CD4-positive, CD25-positive, alpha-beta regulatory T cell (primary cell): ENCODE measurements around the gene TSPAN33. TPM values are rescaled to one million over a fixed set of nuclear protein-coding genes. Genes with fewer than 3 reads are reported as not detected.

Experiments used
- ATAC-seq, 2 donors: fragments of 150-1000 bp; cut with Tn5 transposase; one replicate each; pipeline ENCODE4 v1.10.0; 2021; ENCODE audit warnings: low read depth in 2 of 2, moderate number of reproducible peaks in 2 of 2, moderate library complexity in 1 of 2
- DNase-seq, 3 donors: peaks; one replicate each; pipeline versions ENCODE4 v3.0.0 to v3.0.0-alpha.2; 2012 to 2022; ENCODE audit warnings: mixed read lengths in 1 of 3
- H3K27ac ChIP-seq: one replicate; pipeline ENCODE4 v1.7.0; 2013; ENCODE audit warnings: mild to moderate bottlenecking, low read length; ENCODE audit not compliant: insufficient read depth, poor library complexity, severe bottlenecking
- H3K27me3 ChIP-seq: one replicate; pipeline ENCODE4 v1.7.0; 2013; ENCODE audit warnings: low read length; ENCODE audit not compliant: control insufficient read depth, insufficient read depth
- H3K36me3 ChIP-seq: one replicate; pipeline ENCODE4 v1.7.0; 2013; ENCODE audit warnings: mild to moderate bottlenecking, low read length, moderate library complexity; ENCODE audit not compliant: control insufficient read depth, insufficient read depth
- H3K4me1 ChIP-seq: 2 replicates; pipeline ENCODE4 v1.7.0; 2013; ENCODE audit warnings: mild to moderate bottlenecking, low read length; ENCODE audit not compliant: insufficient read depth, control insufficient read depth, poor library complexity, severe bottlenecking
- H3K4me3 ChIP-seq: one replicate; pipeline ENCODE4 v1.7.0; 2013; ENCODE audit warnings: low read depth, mild to moderate bottlenecking, low read length, moderate library complexity
- H3K9me3 ChIP-seq, 2 experiments: 1 replicate in 1 of 2; 2 replicates in 1 of 2; pipeline ENCODE4 v1.7.0; 2013; ENCODE audit warnings: low read length in 2 of 2, mild to moderate bottlenecking in 1 of 2, moderate library complexity in 1 of 2; ENCODE audit not compliant: control insufficient read depth in 2 of 2
- H3K27ac Mint-ChIP-seq, 3 donors: one replicate each; pipeline ENCODE4 v1.8.0; 2020 to 2022; ENCODE audit warnings: mild to moderate bottlenecking in 3 of 3, mixed read lengths in 3 of 3, moderate library complexity in 2 of 3
- H3K27me3 Mint-ChIP-seq: one replicate; pipeline ENCODE4 v1.8.0; 2022; ENCODE audit warnings: mild to moderate bottlenecking, mixed read lengths
- H3K36me3 Mint-ChIP-seq: one replicate; pipeline ENCODE4 v1.8.0; 2020; ENCODE audit warnings: mixed read lengths
- H3K4me1 Mint-ChIP-seq, 4 donors: one replicate each; pipeline ENCODE4 v1.8.0; 2020 to 2022; ENCODE audit warnings: mixed read lengths in 4 of 4, mild to moderate bottlenecking in 1 of 4
- H3K4me3 Mint-ChIP-seq, 4 donors: one replicate each; pipeline ENCODE4 v1.8.0; 2020 to 2022; ENCODE audit warnings: mild to moderate bottlenecking in 4 of 4, mixed read lengths in 4 of 4, moderate library complexity in 3 of 4
- H3K9me3 Mint-ChIP-seq, 7 donors: one replicate each; pipeline ENCODE4 v1.8.0; 2020 to 2022; ENCODE audit warnings: mixed read lengths in 7 of 7, mild to moderate bottlenecking in 3 of 7, moderate library complexity in 2 of 7
- polyA plus RNA-seq, 4 donors: library from polyadenylated mRNA; unstranded; fragments of 300-500 nt; fragmentation: Illumina TruSeq; gene quantifications; one replicate each; pipeline ENCODE4 v1.2.3, GENCODE V29; 2021
- total RNA-seq: library from RNA; stranded (reverse); gene quantifications from one replicate; pipeline ENCODE4 v1.2.3, GENCODE V29; 2022

Gene TSPAN33
- total and polyA plus RNA-seq, 5 donors from 2014 or later = 0.96 to 4.5 (median 2.9) TPM

DNA sequence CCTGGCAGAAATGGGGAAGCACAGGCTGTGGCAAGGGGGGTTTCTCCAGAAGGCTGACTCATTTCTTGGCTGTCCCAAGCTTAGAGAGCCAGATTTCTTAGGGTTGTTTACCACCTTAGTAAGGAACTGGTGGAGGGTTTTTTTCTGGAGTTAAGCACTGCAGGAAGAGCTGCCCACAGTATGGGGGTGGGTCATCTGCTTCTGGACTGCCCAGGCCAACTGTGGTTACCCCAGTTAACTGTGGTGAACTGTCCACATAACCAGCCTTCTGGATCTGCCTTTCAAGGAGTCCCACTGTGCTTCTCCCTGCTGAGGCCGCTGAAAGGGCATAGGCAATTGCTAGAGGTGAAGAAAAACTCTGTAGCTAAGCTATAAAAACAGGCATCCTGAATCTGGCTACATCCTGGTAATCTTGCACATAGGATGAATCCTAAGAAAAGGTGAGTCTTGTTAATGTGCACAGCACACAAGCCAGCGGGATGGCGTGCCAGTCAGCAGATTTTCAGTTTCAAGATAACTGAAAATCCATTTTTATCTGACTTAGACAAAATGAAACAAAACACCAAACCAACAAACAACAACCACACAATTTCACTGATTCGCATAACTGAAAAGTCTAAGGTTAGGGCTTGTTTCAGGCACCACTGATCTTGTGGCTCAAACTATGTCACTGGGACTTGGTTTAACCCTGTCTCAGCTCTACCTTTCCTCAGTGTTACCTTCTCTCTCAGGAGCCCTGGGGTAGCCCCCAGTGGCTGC lies 21.6 kb upstream of the TSPAN33 start:
- H3K4me1 Mint-ChIP-seq = peaks cover 0 to 2% (median 0%) of the 10 kb centered on the region in 4 donors
- peaks cover 31% of the 10 kb centered on the region for H3K27me3 Mint-ChIP-seq
- H3K27me3 ChIP-seq = peaks cover 9% of the 10 kb centered on the region
- ATAC-seq = peak; percentile 28 to 70
- peaks cover 5% of the 10 kb centered on the region for H3K4me1 ChIP-seq
- peak in 1 of 3 donors; percentile 29 for DNase-seq
- no peak overlapping the region for H3K27ac ChIP-seq
- H3K36me3 Mint-ChIP-seq = peaks cover 4% of the 10 kb centered on the region
- H3K36me3 ChIP-seq = no peaks in the 10 kb centered on the region
- H3K9me3 Mint-ChIP-seq = peaks cover 0 to 13% (median 1%) of the 10 kb centered on the region in 7 donors
- no peak overlapping the region for H3K4me3 Mint-ChIP-seq
- no peaks in the 10 kb centered on the region for H3K9me3 ChIP-seq
- H3K27ac Mint-ChIP-seq = peak overlapping the region in 1 of 3 donors; percentile 26
- no peak overlapping the region for H3K4me3 ChIP-seq

DNA sequence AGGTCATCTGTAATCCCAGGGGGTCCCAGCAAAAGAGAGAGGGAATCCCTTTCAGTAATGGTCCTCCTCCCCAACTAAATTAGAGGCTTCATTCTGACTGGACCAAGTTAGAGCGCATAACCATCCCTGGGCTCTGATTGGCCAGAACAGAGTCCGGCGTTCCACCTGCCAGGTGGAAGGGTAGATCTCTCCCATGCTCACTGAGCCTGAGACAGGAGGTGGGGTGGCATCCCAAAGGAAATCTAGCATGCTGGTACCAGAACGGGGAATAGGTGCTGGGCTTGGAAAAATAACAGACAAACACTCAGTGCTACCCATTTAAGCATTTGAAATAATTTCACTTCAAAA lies 21.0 kb upstream of the TSPAN33 start:
- Histone ChIP-seq H3K36me3 (no peaks in the 10 kb centered on the region), H3K27me3 (peaks cover 9% of the 10 kb centered on the region), H3K4me3 (no peak overlapping the region), H3K4me1 (peaks cover 5% of the 10 kb centered on the region), H3K9me3 (no peaks in the 10 kb centered on the region), H3K27ac (no peak overlapping the region)
- H3K36me3 Mint-ChIP-seq = peaks cover 4% of the 10 kb centered on the region
- DNase-seq = no peak
- H3K4me3 Mint-ChIP-seq = no peak overlapping the region
- peak overlapping the region in 1 of 3 donors; percentile 26 for H3K27ac Mint-ChIP-seq
- peaks cover 0 to 13% (median 1%) of the 10 kb centered on the region in 7 donors for H3K9me3 Mint-ChIP-seq
- H3K27me3 Mint-ChIP-seq = peaks cover 30% of the 10 kb centered on the region
- H3K4me1 Mint-ChIP-seq = peaks cover 0 to 2% (median 0%) of the 10 kb centered on the region in 4 donors
- ATAC-seq = no peak

DNA sequence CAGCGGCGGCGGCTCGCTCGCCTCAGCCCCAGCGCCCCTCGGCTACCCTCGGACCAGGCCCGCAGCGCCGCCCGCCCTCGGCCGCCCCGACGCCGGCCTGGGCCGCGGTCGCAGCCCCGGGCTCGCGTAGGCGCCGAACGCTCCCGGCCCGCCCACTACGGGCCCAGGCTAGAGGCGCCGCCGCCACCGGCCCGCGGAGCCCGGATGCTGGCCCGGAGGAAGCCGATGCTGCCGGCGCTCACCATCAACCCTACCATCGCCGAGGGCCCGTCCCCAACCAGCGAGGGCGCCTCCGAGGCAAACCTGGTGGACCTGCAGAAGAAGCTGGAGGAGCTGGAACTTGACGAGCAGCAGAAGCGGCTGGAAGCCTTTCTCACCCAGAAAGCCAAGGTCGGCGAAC lies 18.2 kb upstream of the TSPAN33 start:
- no peak overlapping the region for H3K4me3 ChIP-seq
- H3K4me1 Mint-ChIP-seq = peaks cover 0 to 2% (median 0%) of the 10 kb centered on the region in 4 donors
- DNase-seq = no peak
- H3K27ac ChIP-seq = no peak overlapping the region
- peaks cover 9% of the 10 kb centered on the region for H3K27me3 Mint-ChIP-seq
- H3K4me1 ChIP-seq = peaks cover 5% of the 10 kb centered on the region
- ATAC-seq = no peak
- H3K27me3 ChIP-seq = peaks cover 1% of the 10 kb centered on the region
- no peaks in the 10 kb centered on the region for H3K36me3 Mint-ChIP-seq
- no peaks in the 10 kb centered on the region for H3K36me3 ChIP-seq
- no peak overlapping the region for H3K4me3 Mint-ChIP-seq
- no peaks in the 10 kb centered on the region for H3K9me3 ChIP-seq
- H3K9me3 Mint-ChIP-seq = peaks cover 0 to 3% (median 1%) of the 10 kb centered on the region in 7 donors
- H3K27ac Mint-ChIP-seq = no peak overlapping the region

DNA sequence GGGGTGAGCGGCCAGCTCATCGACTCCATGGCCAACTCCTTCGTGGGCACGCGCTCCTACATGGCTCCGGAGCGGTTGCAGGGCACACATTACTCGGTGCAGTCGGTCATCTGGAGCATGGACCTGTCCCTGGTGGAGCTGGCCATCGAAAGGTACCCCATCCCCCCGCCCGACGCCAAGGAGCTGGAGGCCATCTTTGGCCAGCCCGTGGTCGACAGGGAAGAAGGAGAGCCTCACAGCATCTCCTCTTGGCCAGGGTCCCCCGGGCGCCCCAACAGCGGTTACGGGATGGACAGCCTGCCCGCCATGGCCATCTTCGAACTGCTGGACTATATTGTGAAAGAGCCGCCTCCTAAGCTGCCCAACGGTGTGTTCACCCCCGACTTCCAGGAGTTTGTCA lies 17.4 kb upstream of the TSPAN33 start:
- Mint-ChIP-seq H3K36me3 (no peaks in the 10 kb centered on the region), H3K27me3 (peaks cover 9% of the 10 kb centered on the region), H3K4me1 (peaks cover 0 to 2% (median 0%) of the 10 kb centered on the region in 4 donors), H3K4me3 (no peak overlapping the region), H3K27ac (no peak overlapping the region), H3K9me3 (peaks cover 0 to under 1% (median 0%) of the 10 kb centered on the region in 7 donors)
- no peaks in the 10 kb centered on the region for H3K9me3 ChIP-seq
- DNase-seq (no peak), ATAC-seq (no peak)
- no peak overlapping the region for H3K27ac ChIP-seq
- H3K4me1 ChIP-seq = peaks cover 5% of the 10 kb centered on the region
- H3K36me3 ChIP-seq = no peaks in the 10 kb centered on the region
- H3K4me3 ChIP-seq = no peak overlapping the region
- peaks cover 1% of the 10 kb centered on the region for H3K27me3 ChIP-seq

DNA sequence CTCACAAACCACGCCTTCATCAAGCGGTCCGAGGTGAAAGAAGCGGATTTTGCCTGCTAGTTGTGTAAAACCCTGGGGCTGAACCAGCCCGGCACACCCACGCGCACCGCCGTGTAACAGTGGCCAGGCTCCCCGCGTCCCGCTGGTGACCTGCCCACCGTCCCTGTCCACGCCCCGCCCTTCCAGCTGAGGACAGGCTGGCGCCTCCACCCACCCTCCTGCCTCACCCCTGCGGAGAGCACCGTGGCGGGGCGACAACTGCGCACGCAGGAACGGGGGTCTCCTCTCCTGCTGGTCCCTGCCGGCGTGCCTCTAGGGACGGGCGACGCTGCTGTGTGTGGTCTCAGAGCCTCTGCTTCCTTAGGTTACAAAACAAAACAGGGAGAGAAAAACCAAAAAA lies 16.9 kb upstream of the TSPAN33 start:
- H3K27ac ChIP-seq = no peak overlapping the region
- no peaks in the 10 kb centered on the region for H3K4me1 Mint-ChIP-seq
- DNase-seq (no peak), ATAC-seq (no peak)
- no peaks in the 10 kb centered on the region for H3K36me3 ChIP-seq
- H3K4me3 Mint-ChIP-seq = no peak overlapping the region
- no peaks in the 10 kb centered on the region for H3K36me3 Mint-ChIP-seq
- H3K27me3 ChIP-seq = peaks cover 1% of the 10 kb centered on the region
- H3K9me3 Mint-ChIP-seq = no peaks in the 10 kb centered on the region
- H3K4me1 ChIP-seq = peaks cover 4% of the 10 kb centered on the region
- no peak overlapping the region for H3K27ac Mint-ChIP-seq
- H3K9me3 ChIP-seq = no peaks in the 10 kb centered on the region
- H3K4me3 ChIP-seq = no peak overlapping the region
- H3K27me3 Mint-ChIP-seq = peaks cover 9% of the 10 kb centered on the region

DNA sequence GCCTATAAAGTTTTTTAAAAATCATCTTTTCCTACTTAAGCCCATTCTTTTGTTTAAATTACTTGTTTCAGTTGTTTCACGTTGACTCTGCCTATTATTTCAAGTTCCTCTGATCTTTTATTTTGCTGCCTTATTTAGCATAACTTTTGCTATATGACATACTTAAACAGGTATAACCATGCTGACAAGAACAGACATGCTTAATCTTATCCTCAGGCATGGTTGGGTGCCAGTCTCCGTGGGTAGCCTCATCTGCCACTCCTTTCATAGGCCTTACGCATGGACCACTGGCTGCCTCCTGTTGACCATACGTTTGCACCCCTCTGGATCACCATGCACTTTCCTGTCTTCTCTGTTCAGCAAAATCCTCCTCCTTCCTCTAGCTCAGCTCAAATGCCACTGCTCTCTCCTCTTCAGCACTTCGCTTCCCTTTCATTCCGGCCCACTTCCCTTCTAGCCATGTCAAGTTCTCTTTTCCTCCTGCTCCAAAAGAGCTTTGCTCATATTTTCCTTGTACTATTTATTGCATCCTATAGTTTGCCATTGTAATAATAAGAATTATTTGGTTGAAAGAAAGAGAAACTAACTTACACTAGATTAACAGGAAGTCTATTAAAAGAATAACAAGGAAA lies 10.0 kb upstream of the TSPAN33 start:
- peak overlapping the region; percentile 51 to 89 (median 80) for H3K27ac Mint-ChIP-seq
- no peak overlapping the region for H3K27ac ChIP-seq
- no peaks in the 10 kb centered on the region for H3K27me3 ChIP-seq
- H3K9me3 ChIP-seq = no peaks in the 10 kb centered on the region
- H3K4me3 ChIP-seq = peak overlapping the region; percentile 6
- no peaks in the 10 kb centered on the region for H3K36me3 ChIP-seq
- H3K36me3 Mint-ChIP-seq = no peaks in the 10 kb centered on the region
- peak overlapping the region in 2 of 4 donors; percentile 37 to 78 for H3K4me3 Mint-ChIP-seq
- peaks cover 21% of the 10 kb centered on the region for H3K4me1 ChIP-seq
- no peaks in the 10 kb centered on the region for H3K9me3 Mint-ChIP-seq
- H3K4me1 Mint-ChIP-seq = peaks cover 17 to 36% (median 22%) of the 10 kb centered on the region in 4 donors
- no peaks in the 10 kb centered on the region for H3K27me3 Mint-ChIP-seq
- ATAC-seq (peak in 1 of 2 donors; percentile 20), DNase-seq (peak in 1 of 3 donors; percentile 15)

DNA sequence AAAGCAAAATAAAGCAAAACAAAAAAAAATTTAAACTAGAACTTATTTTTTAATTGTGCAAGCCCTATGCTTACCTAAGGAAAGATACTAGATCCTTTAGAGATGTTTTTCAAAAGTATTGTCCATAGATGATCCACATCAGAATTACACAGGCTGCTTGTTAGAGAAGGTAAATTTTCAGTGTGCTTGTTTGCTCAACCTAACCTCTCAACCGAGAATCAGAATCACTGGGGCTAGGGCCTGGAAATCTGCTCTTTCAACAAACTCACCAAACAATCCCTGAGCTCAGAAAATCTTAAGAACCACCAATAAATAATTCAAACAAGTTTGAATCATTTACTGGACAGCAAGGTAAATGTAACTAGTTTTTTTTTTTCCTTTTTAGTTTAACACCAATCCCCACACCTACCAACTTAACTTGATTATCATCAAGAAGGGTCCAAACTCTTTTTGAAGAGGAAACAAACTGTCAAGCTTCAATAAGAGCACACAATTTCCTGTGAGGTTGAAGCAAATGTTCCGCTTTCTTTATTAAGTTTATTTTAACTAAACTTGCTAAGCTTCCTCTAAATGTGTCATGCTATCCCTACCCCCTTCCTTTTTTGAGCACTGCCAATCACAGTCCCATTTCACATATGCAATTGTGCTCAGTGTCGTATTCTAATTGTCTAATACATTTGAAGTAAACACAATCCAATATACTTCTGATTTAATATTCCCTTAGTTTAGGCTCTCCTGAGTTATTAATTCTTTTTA lies 7.4 kb upstream of the TSPAN33 start:
- Histone ChIP-seq H3K27ac (peak overlapping the region; percentile 29), H3K36me3 (no peaks in the 10 kb centered on the region), H3K9me3 (no peaks in the 10 kb centered on the region), H3K27me3 (no peaks in the 10 kb centered on the region), H3K4me1 (peaks cover 21% of the 10 kb centered on the region), H3K4me3 (peak overlapping the region; percentile 17)
- H3K4me3 Mint-ChIP-seq = peak overlapping the region; percentile 23 to 71 (median 46)
- ATAC-seq (peak; percentile 61 to 64), DNase-seq (peak in 2 of 3 donors; percentile 12 to 50)
- H3K9me3 Mint-ChIP-seq = no peaks in the 10 kb centered on the region
- H3K4me1 Mint-ChIP-seq = peaks cover 17 to 36% (median 22%) of the 10 kb centered on the region in 4 donors
- H3K27me3 Mint-ChIP-seq = peaks cover 12% of the 10 kb centered on the region
- H3K36me3 Mint-ChIP-seq = no peaks in the 10 kb centered on the region
- peak overlapping the region; percentile 55 to 91 (median 89) for H3K27ac Mint-ChIP-seq
